Chondrocyte (in vitro differentiated cells): Measurements from ENCODE around the gene PAQR5. TPM values are rescaled to one million over a fixed set of nuclear protein-coding genes. Genes with fewer than 3 reads are reported as not detected.

Source experiments
- DNase-seq: peaks from one replicate; pipeline ENCODE4 v3.0.0; 2021; ENCODE audit warnings: mixed read lengths, low spot score
- H3K27ac Mint-ChIP-seq: one replicate; pipeline ENCODE4 v1.8.0; 2021; ENCODE audit warnings: mild to moderate bottlenecking, moderate library complexity, mixed read lengths; ENCODE audit not compliant: unreplicated experiment
- H3K27me3 Mint-ChIP-seq: 2 replicates; pipeline ENCODE4 v1.8.0; 2021; ENCODE audit warnings: low read depth, mixed read lengths
- H3K36me3 Mint-ChIP-seq: 2 replicates; pipeline ENCODE4 v1.8.0; 2021; ENCODE audit warnings: low read depth, mixed read lengths
- H3K4me1 Mint-ChIP-seq: 2 replicates; pipeline ENCODE4 v1.8.0; 2021; ENCODE audit warnings: low read depth, mild to moderate bottlenecking, mixed read lengths
- H3K4me3 Mint-ChIP-seq: one replicate; pipeline ENCODE4 v1.8.0; 2021; ENCODE audit warnings: mild to moderate bottlenecking, moderate library complexity, mixed read lengths; ENCODE audit not compliant: unreplicated experiment
- H3K9me3 Mint-ChIP-seq: 2 replicates; pipeline ENCODE4 v1.8.0; 2021; ENCODE audit warnings: low read depth, mixed read lengths
- CTCF ChIP-seq: fragments of 200-600 bp; sonication (generic); IDR thresholded peaks from 2 replicates; pipeline ENCODE4 v1.5.0; 2021; ENCODE audit warnings: antibody characterized with exemption, mild to moderate bottlenecking, moderate library complexity
- total RNA-seq: library from RNA; stranded (reverse); gene quantifications from 3 replicates; pipeline ENCODE4 v1.2.1, GENCODE V29; 2021

The PAQR5 gene
- total RNA-seq, 1 donor from 2014 or later: 0.20 TPM

- no peaks in the 10 kb centered on the region for H3K36me3 Mint-ChIP-seq
- no peaks in the 10 kb centered on the region for H3K9me3 Mint-ChIP-seq
- H3K4me1 Mint-ChIP-seq: no peaks in the 10 kb centered on the region
- no peaks in the 10 kb centered on the region for H3K27me3 Mint-ChIP-seq
- TF ChIP-seq CTCF: no peak
- H3K4me3 Mint-ChIP-seq: no peak overlapping the region
- no peak for DNase-seq
- no peak overlapping the region for H3K27ac Mint-ChIP-seq
These were observed 52.6 kb downstream of the PAQR5 start for GRCh38 chr15:69351333-69351732.

GRCh38 chr15:69351884-69352283 is 53.2 kb downstream of the PAQR5 start:
- TF ChIP-seq CTCF: no peak
- Mint-ChIP-seq H3K4me1 (no peaks in the 10 kb centered on the region), H3K9me3 (no peaks in the 10 kb centered on the region), H3K27me3 (no peaks in the 10 kb centered on the region), H3K36me3 (no peaks in the 10 kb centered on the region), H3K27ac (no peak overlapping the region), H3K4me3 (no peak overlapping the region)
- no peak for DNase-seq

GRCh38 chr15:69357773-69358771 is 59.4 kb downstream of the PAQR5 start:
- Mint-ChIP-seq H3K27me3 (no peaks in the 10 kb centered on the region), H3K9me3 (no peaks in the 10 kb centered on the region), H3K4me3 (no peak overlapping the region), H3K36me3 (no peaks in the 10 kb centered on the region), H3K27ac (peak overlapping the region; percentile 32), H3K4me1 (peaks cover 6% of the 10 kb centered on the region)
- DNase-seq: no peak
- TF ChIP-seq CTCF: no peak

GRCh38 chr15:69358850-69359249 is 60.1 kb downstream of the PAQR5 start:
- H3K27ac Mint-ChIP-seq: no peak overlapping the region
- peaks cover 6% of the 10 kb centered on the region for H3K4me1 Mint-ChIP-seq
- H3K36me3 Mint-ChIP-seq: no peaks in the 10 kb centered on the region
- H3K9me3 Mint-ChIP-seq: no peaks in the 10 kb centered on the region
- H3K27me3 Mint-ChIP-seq: no peaks in the 10 kb centered on the region
- DNase-seq: no peak
- no peak for TF ChIP-seq CTCF
- H3K4me3 Mint-ChIP-seq: no peak overlapping the region

GRCh38 chr15:69359722-69360121 is 61.0 kb downstream of the PAQR5 start:
- H3K27ac Mint-ChIP-seq: no peak overlapping the region
- no peak overlapping the region for H3K4me3 Mint-ChIP-seq
- H3K36me3 Mint-ChIP-seq: no peaks in the 10 kb centered on the region
- H3K9me3 Mint-ChIP-seq: no peaks in the 10 kb centered on the region
- H3K27me3 Mint-ChIP-seq: no peaks in the 10 kb centered on the region
- TF ChIP-seq CTCF: no peak
- no peak for DNase-seq
- peaks cover 6% of the 10 kb centered on the region for H3K4me1 Mint-ChIP-seq
